Ishikawa (cell line): ENCODE results near the gene GPX7.

Experiments
- CEBPB ChIP-seq: IDR thresholded peaks from 2 replicates; pipeline ENCODE4 v1.6.1; 2012
- CREB1 ChIP-seq: IDR thresholded peaks from 2 replicates; pipeline ENCODE4 v1.6.1; 2012; ENCODE audit warnings: low read depth
- EGR1 ChIP-seq: IDR thresholded peaks from 2 replicates; pipeline ENCODE4 v1.6.1; 2012
- EP300 ChIP-seq: IDR thresholded peaks from 2 replicates; pipeline ENCODE4 v1.6.1; 2012; ENCODE audit warnings: borderline replicate concordance
- NFIC ChIP-seq: IDR thresholded peaks from 2 replicates; pipeline ENCODE4 v1.6.1; 2012
- RAD21 ChIP-seq: IDR thresholded peaks from 2 replicates; pipeline ENCODE4 v1.6.1; 2012; ENCODE audit warnings: low read depth
- REST ChIP-seq: IDR thresholded peaks from 2 replicates; pipeline ENCODE4 v1.6.1; 2012; ENCODE audit warnings: low read depth, mild to moderate bottlenecking
- TAF1 ChIP-seq: IDR thresholded peaks from 2 replicates; pipeline ENCODE4 v1.6.1; 2012; ENCODE audit warnings: low read depth, mild to moderate bottlenecking
- TCF12 ChIP-seq: IDR thresholded peaks from 2 replicates; pipeline ENCODE4 v1.6.1; 2012; ENCODE audit warnings: low read depth
- TEAD4 ChIP-seq: IDR thresholded peaks from 2 replicates; pipeline ENCODE4 v1.6.1; 2012
- YY1 ChIP-seq: IDR thresholded peaks from 2 replicates; pipeline ENCODE4 v1.6.1; 2012; ENCODE audit warnings: low read depth
- TF ChIP-seq, protein P1 (sequence below): IDR thresholded peaks from 2 replicates; pipeline ENCODE4 v1.6.1; 2012
- TF ChIP-seq, protein P2 (sequence below): IDR thresholded peaks from 2 replicates; pipeline ENCODE4 v1.6.1; 2012

DNA sequence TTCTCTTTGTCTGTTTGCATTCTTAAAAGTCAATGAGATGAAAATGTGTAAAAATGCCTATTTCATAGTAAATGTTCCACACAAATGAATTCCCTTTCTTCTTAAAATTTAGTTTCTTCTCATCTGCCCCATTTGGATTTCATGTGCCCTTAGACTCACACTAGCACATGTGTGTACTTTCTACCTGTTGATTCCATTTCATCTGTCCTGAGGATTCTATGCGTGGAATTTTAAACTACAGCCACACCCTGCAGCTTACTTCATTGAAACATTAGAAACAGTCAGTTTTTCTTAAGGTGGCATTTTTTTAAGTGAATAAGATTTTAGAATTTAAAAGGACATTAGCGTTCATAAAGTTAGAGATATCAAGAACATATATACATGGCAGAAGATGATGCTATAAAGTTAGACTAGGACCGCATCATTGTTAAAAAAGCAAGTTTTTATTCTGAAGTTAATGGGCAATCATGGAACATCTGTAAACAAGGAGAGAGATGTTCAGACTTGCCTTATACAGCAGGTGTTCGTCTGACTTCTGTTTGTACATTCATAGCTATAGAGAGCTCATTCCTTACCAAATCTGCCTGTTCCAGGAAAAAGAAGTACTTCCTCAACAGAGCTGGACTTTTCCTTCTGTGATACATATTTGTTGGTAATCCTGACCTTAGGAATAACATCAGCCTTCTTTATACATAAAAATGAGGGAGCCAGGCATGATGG, 45.4 kb upstream of the GPX7 start:
- TF ChIP-seq NFIC (no peak), CREB1 (no peak), EGR1 (no peak), TEAD4 (no peak), YY1 (no peak), RAD21 (no peak), EP300 (no peak), CEBPB (no peak), TAF1 (no peak), REST (no peak), TCF12 (no peak)
- TF ChIP-seq, protein P1, sequence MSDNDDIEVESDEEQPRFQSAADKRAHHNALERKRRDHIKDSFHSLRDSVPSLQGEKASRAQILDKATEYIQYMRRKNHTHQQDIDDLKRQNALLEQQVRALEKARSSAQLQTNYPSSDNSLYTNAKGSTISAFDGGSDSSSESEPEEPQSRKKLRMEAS, result no peak
- TF ChIP-seq, protein P2, sequence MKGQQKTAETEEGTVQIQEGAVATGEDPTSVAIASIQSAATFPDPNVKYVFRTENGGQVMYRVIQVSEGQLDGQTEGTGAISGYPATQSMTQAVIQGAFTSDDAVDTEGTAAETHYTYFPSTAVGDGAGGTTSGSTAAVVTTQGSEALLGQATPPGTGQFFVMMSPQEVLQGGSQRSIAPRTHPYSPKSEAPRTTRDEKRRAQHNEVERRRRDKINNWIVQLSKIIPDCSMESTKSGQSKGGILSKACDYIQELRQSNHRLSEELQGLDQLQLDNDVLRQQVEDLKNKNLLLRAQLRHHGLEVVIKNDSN, result no peak
